Hepatocyte (in vitro differentiated cells): ENCODE results near the gene TDRD3. TPM values are rescaled to one million over a fixed set of nuclear protein-coding genes. Genes with fewer than 3 reads are reported as not detected.

Source experiments
- DNase-seq: peaks from one replicate; pipeline ENCODE4 v3.0.0-alpha.2; 2016; ENCODE audit warnings: low spot score
- H2AFZ ChIP-seq: fragments of 200-600 bp; sonication (generic); 2 replicates; pipeline ENCODE4 v1.6.0; 2016; ENCODE audit warnings: antibody characterized with exemption, mild to moderate bottlenecking
- H3K27ac ChIP-seq: fragments of 200-600 bp; sonication (generic); 2 replicates; pipeline ENCODE4 v1.5.1; 2016; ENCODE audit warnings: mild to moderate bottlenecking
- H3K27me3 ChIP-seq: fragments of 200-600 bp; sonication (generic); 2 replicates; pipeline ENCODE4 v1.6.1; 2016
- H3K36me3 ChIP-seq: fragments of 200-600 bp; sonication (generic); replicated peaks from 2 replicates; pipeline ENCODE4 v1.5.1; 2016; ENCODE audit warnings: low read depth; ENCODE audit not compliant: insufficient read depth
- H3K4me1 ChIP-seq: fragments of 200-600 bp; sonication (generic); 2 replicates; pipeline ENCODE4 v1.5.1; 2016; ENCODE audit warnings: mild to moderate bottlenecking, moderate library complexity; ENCODE audit not compliant: insufficient read depth
- H3K4me2 ChIP-seq: fragments of 200-600 bp; sonication (generic); 2 replicates; pipeline ENCODE4 v1.6.0; 2016
- H3K4me3 ChIP-seq: fragments of 200-600 bp; sonication (generic); 2 replicates; pipeline ENCODE4 v1.5.1; 2016; ENCODE audit warnings: mild to moderate bottlenecking
- H3K79me2 ChIP-seq: fragments of 200-600 bp; sonication (generic); 2 replicates; pipeline ENCODE4 v1.6.0; 2017; ENCODE audit warnings: mild to moderate bottlenecking
- H3K9me2 ChIP-seq: fragments of 200-600 bp; sonication (generic); replicated peaks from 2 replicates; pipeline ENCODE4 v1.6.0; 2017; ENCODE audit warnings: mild to moderate bottlenecking; ENCODE audit not compliant: insufficient read depth
- H3K9me3 ChIP-seq: fragments of 200-600 bp; sonication (generic); 2 replicates; pipeline ENCODE4 v1.5.1; 2016; ENCODE audit warnings: low read depth, mild to moderate bottlenecking
- H4K20me1 ChIP-seq: fragments of 200-600 bp; sonication (generic); 2 replicates; pipeline ENCODE4 v1.6.0; 2016; ENCODE audit warnings: mild to moderate bottlenecking; ENCODE audit not compliant: insufficient read depth, poor library complexity, severe bottlenecking
- EZH2 ChIP-seq: fragments of 200-600 bp; sonication (generic); IDR thresholded peaks from 2 replicates; pipeline ENCODE4 v1.6.1; 2016; ENCODE audit warnings: antibody characterized with exemption, mild to moderate bottlenecking, borderline replicate concordance
- EZH2phosphoT487 ChIP-seq: fragments of 200-600 bp; sonication (generic); IDR thresholded peaks from one replicate; pipeline ENCODE4 v1.6.1; 2018; ENCODE audit warnings: antibody characterized with exemption, mild to moderate bottlenecking, low read depth, moderate library complexity; ENCODE audit not compliant: unreplicated experiment, severe bottlenecking
- WGBS: methylation state at CpG from one replicate; pipeline ENCODE4 v1.1.6; 2016; ENCODE audit warnings: low lambda C conversion rate; ENCODE audit errors: missing lambda C conversion rate; 5-methylcytosine and 5-hydroxymethylcytosine counted together
- polyA plus RNA-seq: library from polyadenylated mRNA; unstranded; fragments of >200 nt; fragmentation: Nextera tagmentation; extraction: Ambion mirVana; gene quantifications from 2 replicates; pipeline ENCODE4 v1.2.1, GENCODE V29; 2016
- total RNA-seq: library from RNA; depleted of rRNA; stranded (reverse); fragments of >200 nt; gene quantifications from 2 replicates; pipeline ENCODE4 v1.2.3, GENCODE V29; 2014
- TF ChIP-seq, protein P1 (sequence below): fragments of 200-600 bp; sonication (generic); IDR thresholded peaks from 2 replicates; pipeline ENCODE4 v1.5.1; 2016; ENCODE audit warnings: antibody characterized with exemption, mild to moderate bottlenecking; ENCODE audit not compliant: poor library complexity

Gene TDRD3
- total and polyA plus RNA-seq, 2 experiments from 2014 or later = 5.3 to 16.8 TPM

DNA sequence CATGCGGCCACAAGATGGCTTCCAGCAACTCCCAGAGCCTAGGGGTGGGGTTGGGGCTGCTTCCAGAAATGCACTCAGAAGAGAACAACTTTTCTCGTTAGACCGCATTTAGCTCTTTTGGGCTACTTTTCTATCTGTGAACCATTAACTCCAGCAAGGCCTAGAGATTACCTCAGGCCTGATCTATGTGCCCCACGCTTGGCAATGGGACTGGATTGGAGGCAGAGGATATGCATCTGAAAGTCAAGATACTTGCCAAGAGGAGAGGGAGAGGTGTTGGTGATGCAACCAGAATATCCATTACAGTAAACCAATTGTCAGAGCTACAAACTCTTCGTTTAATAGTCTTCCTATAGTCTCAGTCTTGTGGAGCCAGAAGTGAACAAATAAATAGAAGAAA, 177.7 kb downstream of the TDRD3 start:
- WGBS = 89% methylated on average over 5 of the region's 5 CpGs
- H3K27ac ChIP-seq = no peak overlapping the region
- DNase-seq = no peak

DNA sequence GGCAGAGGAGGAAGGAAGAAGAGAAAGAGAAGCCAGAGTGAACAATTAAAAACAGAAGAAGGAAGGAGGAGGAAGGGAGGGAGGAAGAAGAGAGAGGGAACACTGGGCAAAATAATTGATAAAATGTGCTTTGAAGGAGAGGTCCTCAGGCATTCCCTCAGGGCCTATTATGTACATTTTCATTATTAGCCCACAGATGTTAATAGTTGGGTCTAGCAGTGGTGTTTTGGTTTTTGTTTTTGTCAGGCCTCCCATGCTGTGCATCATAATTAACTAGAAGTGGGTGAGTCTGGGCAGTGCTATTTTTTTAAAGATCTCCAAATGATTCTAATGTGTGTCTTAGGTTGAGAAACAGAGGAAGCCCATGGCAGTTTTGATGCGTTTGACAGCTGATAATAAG, 178.1 kb downstream of the TDRD3 start:
- Histone ChIP-seq H2AFZ (no peak overlapping the region), H3K4me2 (no peak overlapping the region), H3K79me2 (no peaks in the 10 kb centered on the region), H3K27ac (no peak overlapping the region), H3K9me2 (no peaks in the 10 kb centered on the region), H3K4me3 (no peak overlapping the region), H3K27me3 (no peaks in the 10 kb centered on the region), H3K9me3 (no peaks in the 10 kb centered on the region), H3K4me1 (no peaks in the 10 kb centered on the region), H3K36me3 (no peaks in the 10 kb centered on the region), H4K20me1 (no peaks in the 10 kb centered on the region)
- no peak for DNase-seq
- no peak for TF ChIP-seq EZH2phosphoT487
- TF ChIP-seq EZH2 = no peak
- TF ChIP-seq, protein P1, sequence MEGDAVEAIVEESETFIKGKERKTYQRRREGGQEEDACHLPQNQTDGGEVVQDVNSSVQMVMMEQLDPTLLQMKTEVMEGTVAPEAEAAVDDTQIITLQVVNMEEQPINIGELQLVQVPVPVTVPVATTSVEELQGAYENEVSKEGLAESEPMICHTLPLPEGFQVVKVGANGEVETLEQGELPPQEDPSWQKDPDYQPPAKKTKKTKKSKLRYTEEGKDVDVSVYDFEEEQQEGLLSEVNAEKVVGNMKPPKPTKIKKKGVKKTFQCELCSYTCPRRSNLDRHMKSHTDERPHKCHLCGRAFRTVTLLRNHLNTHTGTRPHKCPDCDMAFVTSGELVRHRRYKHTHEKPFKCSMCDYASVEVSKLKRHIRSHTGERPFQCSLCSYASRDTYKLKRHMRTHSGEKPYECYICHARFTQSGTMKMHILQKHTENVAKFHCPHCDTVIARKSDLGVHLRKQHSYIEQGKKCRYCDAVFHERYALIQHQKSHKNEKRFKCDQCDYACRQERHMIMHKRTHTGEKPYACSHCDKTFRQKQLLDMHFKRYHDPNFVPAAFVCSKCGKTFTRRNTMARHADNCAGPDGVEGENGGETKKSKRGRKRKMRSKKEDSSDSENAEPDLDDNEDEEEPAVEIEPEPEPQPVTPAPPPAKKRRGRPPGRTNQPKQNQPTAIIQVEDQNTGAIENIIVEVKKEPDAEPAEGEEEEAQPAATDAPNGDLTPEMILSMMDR = no peak
- WGBS = 92% methylated on average over 1 of the region's 1 CpG

More for the DNA sequence above, 177.7 kb downstream of the TDRD3 start:
- Histone ChIP-seq H3K79me2 (no peaks in the 10 kb centered on the region), H3K9me3 (no peaks in the 10 kb centered on the region), H4K20me1 (no peaks in the 10 kb centered on the region), H3K4me1 (no peaks in the 10 kb centered on the region), H3K36me3 (no peaks in the 10 kb centered on the region), H3K27me3 (no peaks in the 10 kb centered on the region), H3K4me2 (no peak overlapping the region), H3K4me3 (no peak overlapping the region), H3K9me2 (no peaks in the 10 kb centered on the region), H2AFZ (no peak overlapping the region)
- TF ChIP-seq, protein P1 = no peak
- TF ChIP-seq EZH2phosphoT487 (no peak), EZH2 (no peak)

DNA sequence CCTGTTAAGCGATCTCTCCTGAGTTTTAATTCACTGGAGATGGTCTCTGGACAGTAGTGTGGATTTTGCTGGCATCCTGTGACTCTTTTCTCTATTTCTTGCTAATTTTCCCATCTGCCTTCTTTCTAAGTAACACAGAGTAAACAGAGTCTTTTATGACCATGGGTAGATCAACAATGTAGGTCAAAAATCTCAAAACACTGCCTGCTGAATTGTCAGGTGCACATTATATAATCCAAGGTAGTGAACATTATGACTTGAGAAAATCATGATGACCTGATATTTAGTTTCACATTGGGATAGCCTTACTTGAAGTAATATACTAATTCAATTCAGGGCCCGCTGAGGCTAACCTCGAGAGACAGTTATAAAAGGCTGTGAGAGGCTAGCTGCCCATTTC, 180.7 kb downstream of the TDRD3 start:
- Histone ChIP-seq H3K79me2 (no peaks in the 10 kb centered on the region), H3K4me3 (no peak overlapping the region), H3K9me2 (no peaks in the 10 kb centered on the region), H3K27me3 (no peaks in the 10 kb centered on the region), H4K20me1 (no peaks in the 10 kb centered on the region), H3K4me1 (no peaks in the 10 kb centered on the region), H3K4me2 (no peak overlapping the region), H3K27ac (no peak overlapping the region), H3K36me3 (no peaks in the 10 kb centered on the region), H2AFZ (no peak overlapping the region), H3K9me3 (no peaks in the 10 kb centered on the region)
- DNase-seq = no peak
- TF ChIP-seq, protein P1 = no peak
- TF ChIP-seq EZH2phosphoT487 (no peak), EZH2 (no peak)
- 85% methylated on average over 3 of the region's 3 CpGs for WGBS
